SK-N-SH (cell line): Measurements from ENCODE around the gene ITPRIPL2. TPM values are rescaled to one million over a fixed set of nuclear protein-coding genes. Genes with fewer than 3 reads are reported as not detected.

Source experiments
- CTCF ChIA-PET: fragments of 300-600, 350-600 bp; formaldehyde crosslinking; extraction: SDS; loops from one replicate; lab custom pipeline; 2021; lab: Yijun Ruan, JAX
- POLR2A ChIA-PET: fragments of 350-600 bp; sonication (Branson Sonifier 250); formaldehyde crosslinking; extraction: SDS; loops from one replicate; lab custom pipeline; 2020; ENCODE audit warnings: antibody characterized with exemption, inconsistent platforms; lab: Yijun Ruan, JAX
- DNase-seq: peaks from one replicate; pipeline ENCODE4 v3.0.0; 2012
- H2AFZ ChIP-seq: fragments of 200-600 bp; sonication (generic); 2 replicates; pipeline ENCODE4 v1.8.1; 2016; ENCODE audit warnings: antibody characterized with exemption, mild to moderate bottlenecking, low read depth
- H3F3A ChIP-seq: fragments of 200-600 bp; sonication (generic); replicated peaks from 2 replicates; pipeline ENCODE3; 2016; ENCODE audit warnings: antibody characterized with exemption, mild to moderate bottlenecking; ENCODE audit not compliant: insufficient read depth
- H3K27ac ChIP-seq, 2 experiments: fragments of 200-500 bp in 1 of 2; fragments of 200-600 bp in 1 of 2; sonication (Bioruptor generic) in 1 of 2; sonication (generic), shearing (Covaris generic) in 1 of 2; 2 replicates each; pipeline versions ENCODE4 v1.5.1 to v1.6.1; 2014 to 2016; ENCODE audit warnings: low read depth in 2 of 2, inconsistent platforms in 1 of 2, low read length in 1 of 2, mild to moderate bottlenecking in 1 of 2, mixed read lengths in 1 of 2
- H3K27me3 ChIP-seq: fragments of 200-600 bp; sonication (generic), shearing (Covaris generic); 2 replicates; pipeline ENCODE4 v1.6.1; 2016; ENCODE audit warnings: mixed run types; ENCODE audit not compliant: insufficient read depth
- H3K36me3 ChIP-seq, 2 experiments: fragments of 200-500 bp in 1 of 2; fragments of 200-600 bp in 1 of 2; sonication (Bioruptor generic) in 1 of 2; sonication (generic) in 1 of 2; replicated peaks in 1 of 2; 2 replicates each; pipeline versions ENCODE3 to v1.5.1; 2014 to 2016; ENCODE audit warnings: low read length in 1 of 2, mild to moderate bottlenecking in 1 of 2; ENCODE audit not compliant: insufficient read depth in 2 of 2, control insufficient read depth in 1 of 2
- H3K4me1 ChIP-seq, 2 experiments: fragments of 200-500 bp in 1 of 2; fragments of 200-600 bp in 1 of 2; sonication (Bioruptor generic) in 1 of 2; sonication (generic), shearing (Covaris generic) in 1 of 2; 2 replicates each; pipeline versions ENCODE4 v1.5.1 to v1.6.1; 2014 to 2016; ENCODE audit warnings: low read depth in 1 of 2, low read length in 1 of 2, mixed run types in 1 of 2; ENCODE audit not compliant: insufficient read depth in 2 of 2, control insufficient read depth in 1 of 2
- H3K4me2 ChIP-seq: fragments of 200-600 bp; sonication (generic), shearing (Covaris generic); 2 replicates; pipeline ENCODE4 v1.6.1; 2017; ENCODE audit warnings: mixed run types
- H3K4me3 ChIP-seq, 2 experiments: fragments of 200-500 bp in 1 of 2; fragments of 200-600 bp in 1 of 2; sonication (Bioruptor generic) in 1 of 2; sonication (generic), shearing (Covaris generic) in 1 of 2; 2 replicates each; pipeline versions ENCODE4 v1.5.1 to v1.8.1; 2014 to 2016; ENCODE audit warnings: low read depth in 2 of 2, inconsistent platforms in 1 of 2, low read length in 1 of 2, mild to moderate bottlenecking in 1 of 2, mixed read lengths in 1 of 2, moderate library complexity in 1 of 2
- H3K79me2 ChIP-seq: fragments of 200-600 bp; sonication (generic); 2 replicates; pipeline ENCODE4 v1.8.1; 2017; ENCODE audit warnings: mild to moderate bottlenecking; ENCODE audit not compliant: insufficient read depth
- H3K9ac ChIP-seq: fragments of 200-600 bp; sonication (generic); 2 replicates; pipeline ENCODE4 v1.6.1; 2017; ENCODE audit warnings: mixed run types
- H3K9me2 ChIP-seq: fragments of 200-600 bp; sonication (generic); 2 replicates; pipeline ENCODE4 v1.6.1; 2017; ENCODE audit warnings: mixed run types
- H3K9me3 ChIP-seq: fragments of 200-600 bp; sonication (generic); 2 replicates; pipeline ENCODE4 v1.6.1; 2017; ENCODE audit warnings: mixed run types, mild to moderate bottlenecking, moderate library complexity
- H4K20me1 ChIP-seq: fragments of 200-600 bp; sonication (generic); 2 replicates; pipeline ENCODE4 v1.6.1; 2017; ENCODE audit warnings: mild to moderate bottlenecking, mixed run types; ENCODE audit not compliant: insufficient read depth
- CHD2 ChIP-seq: fragments of 150-350 bp; IDR thresholded peaks from 2 replicates; pipeline ENCODE4 v1.6.1; 2018; ENCODE audit warnings: low read length; ENCODE audit not compliant: partially characterized antibody
- EZH2phosphoT487 ChIP-seq: fragments of 200-600 bp; sonication (generic); IDR thresholded peaks from 2 replicates; pipeline ENCODE4 v1.6.1; 2017; ENCODE audit warnings: low read depth, mixed run types, mild to moderate bottlenecking, antibody characterized with exemption, moderate library complexity, borderline replicate concordance
- FOSL2 ChIP-seq: IDR thresholded peaks from 2 replicates; pipeline ENCODE4 v1.4.0; 2012; ENCODE audit warnings: low read depth, mild to moderate bottlenecking, moderate library complexity, borderline replicate concordance
- FOXJ3 ChIP-seq: sonication (generic); formaldehyde crosslinking; IDR thresholded peaks from 2 replicates; pipeline ENCODE4 v1.5.1; 2020; ENCODE audit warnings: mild to moderate bottlenecking, missing genetic modification reagents
- FOXM1 ChIP-seq: IDR thresholded peaks from 2 replicates; pipeline ENCODE4 v1.4.0; 2012; ENCODE audit warnings: low read depth, mild to moderate bottlenecking
- GATA2 ChIP-seq: sonication (generic); formaldehyde crosslinking; IDR thresholded peaks from 2 replicates; pipeline ENCODE4 v1.5.0; 2020; ENCODE audit warnings: mild to moderate bottlenecking, missing genetic modification reagents
- POLR2AphosphoS5 ChIP-seq: IDR thresholded peaks from 2 replicates; pipeline ENCODE4 v1.6.1; 2012; ENCODE audit warnings: low read depth, low read length
- RFX5 ChIP-seq: IDR thresholded peaks from 2 replicates; pipeline ENCODE4 v1.6.1; 2012; ENCODE audit warnings: mild to moderate bottlenecking, improper control_type of control experiment, low read length
- SIN3A ChIP-seq: IDR thresholded peaks from 2 replicates; pipeline ENCODE4 v1.6.1; 2012; ENCODE audit warnings: low read depth, mild to moderate bottlenecking, low read length, moderate library complexity, borderline replicate concordance
- TEAD4 ChIP-seq: IDR thresholded peaks from 2 replicates; pipeline ENCODE4 v1.4.0; 2012; ENCODE audit warnings: mild to moderate bottlenecking, borderline replicate concordance; ENCODE audit not compliant: insufficient read depth
- WGBS: methylation state at CpG from one replicate; pipeline ENCODE4 v1.1.6; 2017; ENCODE audit warnings: low lambda C conversion rate; 5-methylcytosine and 5-hydroxymethylcytosine counted together
- polyA plus RNA-seq, 3 experiments: library from polyadenylated mRNA; depleted of rRNA; stranded (reverse); fragments of >200 nt; gene quantifications; 2 replicates each; pipeline ENCODE4 v1.2.3, GENCODE V29; 2012
- TF ChIP-seq, protein P1 (sequence below): IDR thresholded peaks from 2 replicates; pipeline ENCODE4 v1.4.0; 2012; ENCODE audit warnings: low read depth
- TF ChIP-seq, protein P2 (sequence below): fragments of 150-350 bp; IDR thresholded peaks from 2 replicates; pipeline ENCODE4 v1.6.1; 2017; ENCODE audit warnings: antibody characterized with exemption, low read length, low read depth, borderline replicate concordance
- TF ChIP-seq, protein P3 (sequence below): IDR thresholded peaks from 2 replicates; pipeline ENCODE4 v1.6.1; 2012; ENCODE audit warnings: mild to moderate bottlenecking, low read depth, low read length, moderate library complexity

The ITPRIPL2 gene
- polyA plus RNA-seq, 1 of the 3 experiments (the other 2 are of a cell fraction): 4.3 TPM

DNA sequence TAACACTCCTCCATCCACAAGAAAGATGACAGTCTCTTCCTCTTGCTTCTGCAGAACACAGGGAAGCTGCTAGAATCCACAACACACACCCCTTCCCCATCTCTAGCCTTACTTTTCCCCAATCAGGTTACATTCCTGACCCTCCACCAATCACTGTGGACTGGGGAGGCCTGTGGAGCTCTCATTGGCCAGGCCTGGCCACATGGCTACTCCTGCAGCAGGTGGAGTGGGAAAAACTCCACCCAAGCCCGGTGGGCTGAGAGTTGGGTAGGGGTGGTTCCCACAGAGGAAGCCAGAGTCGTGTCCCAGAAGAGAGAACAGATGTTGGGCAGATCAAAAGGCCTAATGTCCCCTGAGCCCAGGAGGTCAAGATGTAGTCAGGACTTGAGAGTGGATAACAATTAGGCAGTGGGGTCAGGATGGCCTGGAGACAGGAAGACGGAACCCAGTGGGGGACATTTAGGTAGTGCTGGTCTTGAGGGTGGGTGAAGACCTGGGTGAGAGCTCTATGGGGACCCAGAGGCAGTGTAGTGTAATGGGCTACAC lies 24.3 kb upstream of the ITPRIPL2 start:
- Histone ChIP-seq H3K4me1 (peaks cover 6 to 8% of the 10 kb centered on the region in 2 experiments; a peak in 2 of 4 replicates), H3F3A (no peaks in the 10 kb centered on the region), H3K9me2 (no peaks in the 10 kb centered on the region), H3K27me3 (no peaks in the 10 kb centered on the region; the same call in 1 of the 2 replicates), H4K20me1 (no peaks in the 10 kb centered on the region), H3K4me2 (no peak overlapping the region), H2AFZ (no peak overlapping the region), H3K9ac (no peak overlapping the region), H3K9me3 (no peaks in the 10 kb centered on the region), H3K36me3 (no peaks in the 10 kb centered on the region), H3K27ac (no peak overlapping the region), H3K79me2 (no peaks in the 10 kb centered on the region), H3K4me3 (no peak overlapping the region)
- POLR2A ChIA-PET: no interaction called here
- WGBS: 69% methylated on average over 3 of the region's 3 CpGs
- CTCF ChIA-PET: interaction anchor here (0.7 to 6.0 kb wide), 3 partner anchors 17 to 1674 kb away, joined by 3 to 56 read pairs (median 3); partner anchors contain the start of gene ACSM3
- no peak for DNase-seq
- TF ChIP-seq FOXJ3 (CRISPR knock-in tag): no peak
- no peak for TF ChIP-seq SIN3A
- TF ChIP-seq FOXM1: no peak
- TF ChIP-seq, protein P1, sequence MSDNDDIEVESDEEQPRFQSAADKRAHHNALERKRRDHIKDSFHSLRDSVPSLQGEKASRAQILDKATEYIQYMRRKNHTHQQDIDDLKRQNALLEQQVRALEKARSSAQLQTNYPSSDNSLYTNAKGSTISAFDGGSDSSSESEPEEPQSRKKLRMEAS: no peak
- TF ChIP-seq, protein P2, sequence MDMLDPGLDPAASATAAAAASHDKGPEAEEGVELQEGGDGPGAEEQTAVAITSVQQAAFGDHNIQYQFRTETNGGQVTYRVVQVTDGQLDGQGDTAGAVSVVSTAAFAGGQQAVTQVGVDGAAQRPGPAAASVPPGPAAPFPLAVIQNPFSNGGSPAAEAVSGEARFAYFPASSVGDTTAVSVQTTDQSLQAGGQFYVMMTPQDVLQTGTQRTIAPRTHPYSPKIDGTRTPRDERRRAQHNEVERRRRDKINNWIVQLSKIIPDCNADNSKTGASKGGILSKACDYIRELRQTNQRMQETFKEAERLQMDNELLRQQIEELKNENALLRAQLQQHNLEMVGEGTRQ: no peak
- TF ChIP-seq EZH2phosphoT487: no peak
- no peak for TF ChIP-seq CHD2
- no peak for TF ChIP-seq TEAD4
- TF ChIP-seq FOSL2: no peak
- no peak for TF ChIP-seq POLR2AphosphoS5
- TF ChIP-seq RFX5: no peak
- no peak for TF ChIP-seq GATA2
- TF ChIP-seq, protein P3, sequence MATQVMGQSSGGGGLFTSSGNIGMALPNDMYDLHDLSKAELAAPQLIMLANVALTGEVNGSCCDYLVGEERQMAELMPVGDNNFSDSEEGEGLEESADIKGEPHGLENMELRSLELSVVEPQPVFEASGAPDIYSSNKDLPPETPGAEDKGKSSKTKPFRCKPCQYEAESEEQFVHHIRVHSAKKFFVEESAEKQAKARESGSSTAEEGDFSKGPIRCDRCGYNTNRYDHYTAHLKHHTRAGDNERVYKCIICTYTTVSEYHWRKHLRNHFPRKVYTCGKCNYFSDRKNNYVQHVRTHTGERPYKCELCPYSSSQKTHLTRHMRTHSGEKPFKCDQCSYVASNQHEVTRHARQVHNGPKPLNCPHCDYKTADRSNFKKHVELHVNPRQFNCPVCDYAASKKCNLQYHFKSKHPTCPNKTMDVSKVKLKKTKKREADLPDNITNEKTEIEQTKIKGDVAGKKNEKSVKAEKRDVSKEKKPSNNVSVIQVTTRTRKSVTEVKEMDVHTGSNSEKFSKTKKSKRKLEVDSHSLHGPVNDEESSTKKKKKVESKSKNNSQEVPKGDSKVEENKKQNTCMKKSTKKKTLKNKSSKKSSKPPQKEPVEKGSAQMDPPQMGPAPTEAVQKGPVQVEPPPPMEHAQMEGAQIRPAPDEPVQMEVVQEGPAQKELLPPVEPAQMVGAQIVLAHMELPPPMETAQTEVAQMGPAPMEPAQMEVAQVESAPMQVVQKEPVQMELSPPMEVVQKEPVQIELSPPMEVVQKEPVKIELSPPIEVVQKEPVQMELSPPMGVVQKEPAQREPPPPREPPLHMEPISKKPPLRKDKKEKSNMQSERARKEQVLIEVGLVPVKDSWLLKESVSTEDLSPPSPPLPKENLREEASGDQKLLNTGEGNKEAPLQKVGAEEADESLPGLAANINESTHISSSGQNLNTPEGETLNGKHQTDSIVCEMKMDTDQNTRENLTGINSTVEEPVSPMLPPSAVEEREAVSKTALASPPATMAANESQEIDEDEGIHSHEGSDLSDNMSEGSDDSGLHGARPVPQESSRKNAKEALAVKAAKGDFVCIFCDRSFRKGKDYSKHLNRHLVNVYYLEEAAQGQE: no peak
